GM23338 (cell line): ENCODE results near the gene UNC5A. TPM values are rescaled to one million over a fixed set of nuclear protein-coding genes. Genes with fewer than 3 reads are reported as not detected.

ENCODE experiments used
- ATAC-seq: fragments of 200-7000 bp; cut with Tn5 transposase; 3 replicates; pipeline ENCODE4 v1.9.1; 2020
- DNase-seq: peaks from one replicate; pipeline ENCODE4 v3.0.0-alpha.2; 2015; ENCODE audit warnings: low spot score
- H2AFZ ChIP-seq: fragments of 200-600 bp; sonication (generic); 2 replicates; pipeline ENCODE4 v1.8.0; 2016; ENCODE audit warnings: antibody characterized with exemption, mild to moderate bottlenecking, moderate library complexity
- H3F3A ChIP-seq: fragments of 200-600 bp; sonication (generic); replicated peaks from 2 replicates; pipeline ENCODE4 v1.8.0; 2017; ENCODE audit warnings: antibody characterized with exemption, mixed run types, low read depth
- H3K27ac ChIP-seq: fragments of 200-600 bp; sonication (generic); 2 replicates; pipeline ENCODE4 v1.6.1; 2016; ENCODE audit warnings: low read depth
- H3K27me3 ChIP-seq: fragments of 200-600 bp; sonication (generic); 2 replicates; pipeline ENCODE4 v1.8.0; 2016; ENCODE audit warnings: mild to moderate bottlenecking, mixed run types, moderate library complexity; ENCODE audit not compliant: insufficient read depth
- H3K36me3 ChIP-seq: fragments of 200-600 bp; sonication (generic); 2 replicates; pipeline ENCODE4 v1.8.0; 2016; ENCODE audit warnings: mild to moderate bottlenecking; ENCODE audit not compliant: insufficient read depth
- H3K4me1 ChIP-seq: fragments of 200-600 bp; sonication (generic); 2 replicates; pipeline ENCODE4 v1.8.0; 2016; ENCODE audit warnings: mild to moderate bottlenecking, moderate library complexity; ENCODE audit not compliant: insufficient read depth
- H3K4me2 ChIP-seq: fragments of 200-600 bp; sonication (generic); 2 replicates; pipeline ENCODE4 v1.7.1; 2017; ENCODE audit warnings: mixed run types
- H3K4me3 ChIP-seq: fragments of 200-600 bp; sonication (generic); 2 replicates; pipeline ENCODE4 v1.6.1; 2016; ENCODE audit warnings: mixed run types
- H3K79me2 ChIP-seq: fragments of 200-600 bp; sonication (generic); replicated peaks from 2 replicates; pipeline ENCODE4 v1.8.0; 2017; ENCODE audit warnings: mild to moderate bottlenecking; ENCODE audit not compliant: insufficient read depth
- H3K9me2 ChIP-seq: fragments of 200-600 bp; sonication (generic); 2 replicates; pipeline ENCODE4 v1.8.0; 2017; ENCODE audit not compliant: insufficient read depth
- H4K20me1 ChIP-seq: fragments of 200-600 bp; sonication (generic); replicated peaks from 2 replicates; pipeline ENCODE4 v1.8.0; 2017; ENCODE audit warnings: mild to moderate bottlenecking; ENCODE audit not compliant: insufficient read depth
- H3K27ac Mint-ChIP-seq: 2 replicates; pipeline ENCODE4 v1.8.0; 2020; ENCODE audit warnings: inconsistent platforms, mild to moderate bottlenecking, moderate library complexity, mixed read lengths
- H3K27me3 Mint-ChIP-seq: 3 replicates; pipeline ENCODE4 v1.8.0; 2022; ENCODE audit warnings: low read depth, mild to moderate bottlenecking, moderate library complexity, mixed read lengths, inconsistent platforms; ENCODE audit not compliant: insufficient read depth, poor library complexity
- H3K36me3 Mint-ChIP-seq: 3 replicates; pipeline ENCODE4 v1.8.0; 2021; ENCODE audit warnings: low read depth, mild to moderate bottlenecking, inconsistent platforms, moderate library complexity, mixed read lengths
- H3K4me1 Mint-ChIP-seq: 3 replicates; pipeline ENCODE4 v1.8.0; 2020; ENCODE audit warnings: mild to moderate bottlenecking, inconsistent platforms, mixed read lengths
- H3K4me3 Mint-ChIP-seq: 3 replicates; pipeline ENCODE4 v1.8.0; 2021; ENCODE audit warnings: moderate library complexity, mild to moderate bottlenecking, inconsistent platforms, mixed read lengths
- H3K9me3 Mint-ChIP-seq: 3 replicates; pipeline ENCODE4 v1.8.0; 2020; ENCODE audit warnings: moderate library complexity, mild to moderate bottlenecking, inconsistent platforms, mixed read lengths
- CREB1 ChIP-seq: fragments of 250-450 bp; sonication (Bioruptor Pico); IDR thresholded peaks from 2 replicates; pipeline ENCODE4 v1.5.0; 2020; ENCODE audit warnings: low read depth, mild to moderate bottlenecking, moderate library complexity
- CTCF ChIP-seq, 2 experiments: fragments of 200-600 bp in 1 of 2; sonication (generic) in 1 of 2; conservative IDR thresholded peaks; 2 replicates each; pipeline versions ENCODE4 v1.5.1 to v1.6.1; 2016 to 2017; ENCODE audit warnings: antibody characterized with exemption in 2 of 2, low read depth in 2 of 2, mild to moderate bottlenecking in 2 of 2, moderate library complexity in 1 of 2
- ETS1 ChIP-seq: IDR thresholded peaks from 2 replicates; pipeline ENCODE4 v1.6.1; 2016; ENCODE audit warnings: antibody characterized with exemption
- EZH2 ChIP-seq: fragments of 200-600 bp; sonication (generic); IDR thresholded peaks from one replicate; pipeline ENCODE4 v1.8.0; 2017; ENCODE audit warnings: antibody characterized with exemption, mild to moderate bottlenecking, low read depth; ENCODE audit not compliant: unreplicated experiment
- EZH2phosphoT487 ChIP-seq: fragments of 200-600 bp; sonication (generic); IDR thresholded peaks from one replicate; pipeline ENCODE4 v1.8.1; 2018; ENCODE audit warnings: antibody characterized with exemption; ENCODE audit not compliant: unreplicated experiment
- JUNB ChIP-seq: IDR thresholded peaks from one replicate; pipeline ENCODE4 v1.6.1; 2016; ENCODE audit warnings: antibody characterized with exemption; ENCODE audit not compliant: unreplicated experiment
- POLR2AphosphoS5 ChIP-seq: IDR thresholded peaks from 2 replicates; pipeline ENCODE4 v1.6.1; 2016; ENCODE audit warnings: antibody characterized with exemption, low read depth
- REST ChIP-seq: IDR thresholded peaks from one replicate; pipeline ENCODE4 v1.6.1; 2018; ENCODE audit warnings: antibody characterized with exemption; ENCODE audit not compliant: unreplicated experiment
- STAT1 ChIP-seq: IDR thresholded peaks from one replicate; pipeline ENCODE4 v1.6.1; 2016; ENCODE audit warnings: antibody characterized with exemption; ENCODE audit not compliant: unreplicated experiment
- ZNF331 ChIP-seq: fragments of 250-450 bp; sonication (Bioruptor Pico); IDR thresholded peaks from 2 replicates; pipeline ENCODE4 v1.5.0; 2020; ENCODE audit warnings: low read depth, mild to moderate bottlenecking, moderate library complexity
- polyA plus RNA-seq: library from polyadenylated mRNA; unstranded; fragments of >200 nt; fragmentation: Nextera tagmentation; extraction: Ambion mirVana; gene quantifications from 2 replicates; pipeline ENCODE4 v1.2.1, GENCODE V29; 2016
- total RNA-seq: library from RNA; depleted of rRNA; stranded (reverse); fragments of >200 nt; shearing (Covaris generic); gene quantifications from 2 replicates; pipeline ENCODE4 v1.2.3, GENCODE V29; 2014

The UNC5A gene
- total and polyA plus RNA-seq, 2 experiments from 2014 or later = 0.92 to 3.9 TPM

GRCh38 chr5:176799488-176799887 is 10.9 kb upstream of the UNC5A start:
- no peak overlapping the region for H3K27ac Mint-ChIP-seq
- no peak for DNase-seq
- no peaks in the 10 kb centered on the region for H3K9me2 ChIP-seq
- H3K36me3 ChIP-seq = no peaks in the 10 kb centered on the region
- no peaks in the 10 kb centered on the region for H3K27me3 ChIP-seq
- no peak overlapping the region for H3K4me3 ChIP-seq
- H3K4me2 ChIP-seq = no peak overlapping the region
- no peak overlapping the region for H2AFZ ChIP-seq
- H3K79me2 ChIP-seq = no peaks in the 10 kb centered on the region
- no peaks in the 10 kb centered on the region for H3K36me3 Mint-ChIP-seq
- no peak overlapping the region for H3K27ac ChIP-seq
- H3K4me3 Mint-ChIP-seq = no peak overlapping the region
- ATAC-seq = no peak
- H4K20me1 ChIP-seq = no peaks in the 10 kb centered on the region; the same call in 1 of the 2 replicates
- H3F3A ChIP-seq = no peaks in the 10 kb centered on the region
- no peaks in the 10 kb centered on the region for H3K9me3 Mint-ChIP-seq
- H3K27me3 Mint-ChIP-seq = peaks cover 10% of the 10 kb centered on the region
- TF ChIP-seq ZNF331 (CRISPR knock-in tag) (no peak), EZH2 (no peak), STAT1 (no peak), POLR2AphosphoS5 (no peak)
- H3K4me1 Mint-ChIP-seq = peaks cover 13% of the 10 kb centered on the region
- no peaks in the 10 kb centered on the region for H3K4me1 ChIP-seq

GRCh38 chr5:176800024-176800423 is 10.3 kb upstream of the UNC5A start:
- no peaks in the 10 kb centered on the region for H3K9me2 ChIP-seq
- no peaks in the 10 kb centered on the region for H3K79me2 ChIP-seq
- no peaks in the 10 kb centered on the region for H3K36me3 ChIP-seq
- Mint-ChIP-seq H3K9me3 (no peaks in the 10 kb centered on the region), H3K27ac (no peak overlapping the region), H3K27me3 (peaks cover 10% of the 10 kb centered on the region), H3K36me3 (no peaks in the 10 kb centered on the region), H3K4me3 (no peak overlapping the region), H3K4me1 (peaks cover 13% of the 10 kb centered on the region)
- H3K27ac ChIP-seq = no peak overlapping the region
- DNase-seq = no peak
- H3K4me2 ChIP-seq = no peak overlapping the region
- no peaks in the 10 kb centered on the region for H3K27me3 ChIP-seq
- ATAC-seq = no peak
- no peaks in the 10 kb centered on the region; the same call in 1 of the 2 replicates for H3K4me1 ChIP-seq
- no peak overlapping the region for H2AFZ ChIP-seq
- no peaks in the 10 kb centered on the region for H3F3A ChIP-seq
- no peak overlapping the region for H3K4me3 ChIP-seq
- H4K20me1 ChIP-seq = no peaks in the 10 kb centered on the region; the same call in 1 of the 2 replicates
- no peak for TF ChIP-seq STAT1
- TF ChIP-seq POLR2AphosphoS5 = no peak
- no peak for TF ChIP-seq ETS1
- no peak for TF ChIP-seq CTCF (conservative IDR thresholded peaks at IDR 0.05; ENCODE audit: low read depth in 2 of 2)
- no peak for TF ChIP-seq EZH2phosphoT487
- no peak for TF ChIP-seq REST
- no peak for TF ChIP-seq CREB1
- TF ChIP-seq ZNF331 (CRISPR knock-in tag) = no peak
- no peak for TF ChIP-seq JUNB
